Cardiac septum (tissue), 1 donor: ENCODE results near the gene ONECUT2. TPM values are rescaled to one million over a fixed set of nuclear protein-coding genes. Genes with fewer than 3 reads are reported as not detected.
A peak's percentile ranks its signal among the peaks of the same experiment; 100 is the strongest.
"Not testable (repeated sequence)": the region's sequence is repeated elsewhere in the genome, so short reads cannot be mapped to it uniquely, and the experiment has no call there.

Experiments used
- DNase-seq: peaks from one replicate; pipeline ENCODE4 v3.0.0-alpha.2; 2020; ENCODE audit warnings: low spot score
- intact Hi-C: fragments of 100-400 bp; cut with DNase I; formaldehyde crosslinking; loops from one replicate; pipeline ENCODE4 v1.14.0; 2022
- long read RNA-seq: library from polyadenylated mRNA; unstranded; transcript quantifications from one replicate; pipeline ENCODE4 v2.0.0, GENCODE V29; 2021
- total RNA-seq: library from RNA; stranded (reverse); fragmentation: NEBNext Ultra II Directional; extraction: Animal tissue kit (Norgen Biotek cat#: 25700); gene quantifications from one replicate; pipeline ENCODE4 v1.2.1, GENCODE V29; 2021
- donor health status: DM: no; HTN: no; CAD: no.

Gene ONECUT2
- total RNA-seq: 0.22 TPM
- long read RNA-seq: 0 reads

GRCh38 chr18:57434536-57435494 is at the start of gene ONECUT2:
Gene ONECUT2 (plus strand): TSS chr18:57435374. CDS start chr18:57435717, 343 bp downstream.
- intact Hi-C loops: no loop called here
- DNase-seq: peak; percentile 95

- no peak for DNase-seq
- intact Hi-C loops: no loop called here
These were observed 45.9 kb upstream of the ONECUT2 start for GRCh38 chr18:57389271-57389670.

- no peak for DNase-seq
- intact Hi-C loops: no loop called here
These were observed 45.1 kb upstream of the ONECUT2 start for GRCh38 chr18:57390044-57390443.

DNA sequence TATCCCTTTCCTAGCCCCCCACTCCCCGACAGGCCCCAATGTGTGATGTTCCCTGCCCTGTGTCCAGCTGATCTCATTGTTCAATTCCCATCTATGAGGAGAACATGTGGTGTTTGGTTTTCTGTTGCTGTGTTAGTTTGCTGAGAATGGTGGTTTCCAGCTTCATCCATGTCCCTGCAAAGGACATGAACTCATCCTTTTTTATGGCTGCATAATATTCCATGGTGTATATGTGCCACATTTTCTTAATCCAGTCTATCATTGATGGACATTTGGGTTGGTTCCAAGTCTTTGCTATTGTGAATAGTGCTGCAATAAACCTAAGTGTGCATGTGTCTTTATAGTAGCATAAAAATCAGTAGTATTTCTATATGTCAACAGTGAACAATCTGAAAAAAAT is 40.4 kb upstream of the ONECUT2 start:
- DNase-seq, intact Hi-C loops: not testable (repeated sequence)

- DNase-seq, intact Hi-C loops: not testable (repeated sequence)
These were observed 38.3 kb upstream of the ONECUT2 start for GRCh38 chr18:57396831-57397230.

GRCh38 chr18:57397440-57398132 is 37.6 kb upstream of the ONECUT2 start:
- intact Hi-C loops: no loop called here
- no peak for DNase-seq

DNA sequence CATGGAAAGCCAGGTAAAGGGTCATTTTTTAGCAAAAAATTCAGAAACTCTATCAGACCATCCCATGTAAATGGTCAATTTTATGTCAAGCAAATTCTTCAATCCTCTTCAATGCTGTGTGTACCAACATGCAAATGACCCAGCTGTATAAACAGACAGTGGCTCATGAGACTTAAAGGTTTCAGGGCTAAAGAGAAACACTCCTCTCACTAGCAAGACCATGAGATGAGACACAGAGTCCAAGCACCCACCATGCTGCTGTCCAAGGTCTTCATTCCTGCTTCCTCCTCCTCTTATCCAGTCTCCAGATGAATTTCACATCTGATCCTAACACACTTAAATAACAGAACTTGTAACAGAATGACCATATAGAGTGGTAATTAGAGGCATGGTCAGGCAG is 30.8 kb upstream of the ONECUT2 start:
- no peak for DNase-seq
- intact Hi-C loops: no loop called here

- intact Hi-C loops: no loop called here
- no peak for DNase-seq
These were observed 25.5 kb upstream of the ONECUT2 start for GRCh38 chr18:57409650-57410049.

GRCh38 chr18:57410749-57411148 is 24.4 kb upstream of the ONECUT2 start:
- no peak for DNase-seq
- intact Hi-C loops: no loop called here

DNA sequence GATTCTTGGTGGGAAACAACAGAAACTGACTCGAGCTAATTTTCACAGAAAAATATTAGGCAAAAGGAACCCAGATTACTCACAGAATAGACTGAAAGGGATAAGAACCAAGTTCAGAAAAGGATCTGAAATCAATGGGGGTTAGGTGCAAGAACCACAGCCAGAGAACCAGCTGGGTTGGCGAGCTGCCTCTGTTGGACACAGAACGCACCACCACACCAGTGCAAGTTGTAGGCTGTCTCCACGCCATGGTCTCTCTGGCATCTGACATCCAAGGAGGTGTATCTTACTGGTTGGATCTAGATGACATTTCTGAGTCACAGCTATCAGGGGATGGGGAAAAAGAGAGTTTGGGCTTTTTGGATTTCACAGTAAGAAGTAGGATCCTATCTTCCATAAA is 18.6 kb upstream of the ONECUT2 start:
- DNase-seq: no peak
- intact Hi-C loops: no loop called here

DNA sequence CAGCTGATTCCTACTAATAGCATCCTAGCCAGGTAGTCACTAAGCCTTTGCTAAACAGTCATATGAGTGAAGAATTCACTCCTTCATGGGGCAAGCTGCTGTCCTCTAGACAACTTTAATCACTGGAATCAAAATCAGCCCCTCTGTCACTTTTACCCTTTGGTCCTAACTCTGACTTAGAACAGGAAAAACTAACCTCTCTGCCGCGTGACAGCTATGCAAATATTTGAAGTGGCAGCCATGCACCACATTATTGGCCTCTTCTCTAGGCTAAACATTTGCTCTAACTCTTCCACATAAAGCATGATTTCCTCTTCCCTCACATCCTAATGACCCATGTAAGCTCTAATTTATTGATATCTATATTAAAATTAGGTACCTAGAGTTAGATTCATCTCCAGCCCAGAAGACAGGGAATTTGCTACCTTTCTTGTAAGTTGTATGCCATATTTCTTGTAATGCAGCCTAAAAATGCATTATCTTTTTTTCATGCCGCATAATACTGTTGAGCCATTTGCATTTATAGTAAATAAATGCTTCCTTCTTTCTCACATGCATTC is 12.8 kb upstream of the ONECUT2 start:
- intact Hi-C loops: no loop called here
- no peak for DNase-seq

DNA sequence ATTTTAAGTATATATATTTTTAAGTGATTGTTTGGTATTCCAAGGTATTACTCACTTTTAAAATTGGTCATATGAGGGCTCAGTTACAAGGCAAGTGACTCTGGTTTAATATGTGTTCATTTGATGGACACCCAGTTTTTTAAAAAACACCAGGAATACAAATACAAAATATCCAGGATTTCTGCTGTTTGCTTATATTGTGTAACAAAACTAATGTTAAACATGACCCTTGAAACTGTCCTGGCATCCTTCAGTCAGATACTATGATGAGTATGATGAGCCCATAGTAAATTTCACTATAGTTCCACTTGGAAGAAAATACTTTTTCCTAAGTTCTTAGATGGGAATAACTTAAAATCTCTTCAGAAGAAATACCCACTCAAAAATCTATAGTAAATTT is 11.4 kb upstream of the ONECUT2 start:
- intact Hi-C loops: no loop called here
- DNase-seq: no peak

DNA sequence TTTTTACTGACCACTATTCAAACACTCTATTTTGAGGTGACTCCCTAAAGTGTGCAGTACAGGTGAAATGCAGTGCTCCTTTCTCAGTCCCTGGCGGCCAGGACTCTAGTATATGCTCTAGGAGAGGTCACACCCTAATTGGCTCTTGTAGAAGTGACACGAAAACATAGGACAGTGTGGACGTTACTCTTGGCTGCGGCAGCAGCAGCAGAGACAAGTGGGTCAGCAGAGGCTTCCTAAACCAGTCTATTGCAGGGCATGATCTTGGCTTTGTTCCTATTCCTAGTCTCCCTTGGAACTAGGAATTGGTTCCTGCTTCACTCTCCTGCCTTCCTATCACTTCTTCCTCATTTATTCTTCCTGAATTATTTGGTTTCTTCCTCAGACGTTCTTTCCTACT is 10.1 kb upstream of the ONECUT2 start:
- DNase-seq: no peak
- intact Hi-C loops: no loop called here

DNA sequence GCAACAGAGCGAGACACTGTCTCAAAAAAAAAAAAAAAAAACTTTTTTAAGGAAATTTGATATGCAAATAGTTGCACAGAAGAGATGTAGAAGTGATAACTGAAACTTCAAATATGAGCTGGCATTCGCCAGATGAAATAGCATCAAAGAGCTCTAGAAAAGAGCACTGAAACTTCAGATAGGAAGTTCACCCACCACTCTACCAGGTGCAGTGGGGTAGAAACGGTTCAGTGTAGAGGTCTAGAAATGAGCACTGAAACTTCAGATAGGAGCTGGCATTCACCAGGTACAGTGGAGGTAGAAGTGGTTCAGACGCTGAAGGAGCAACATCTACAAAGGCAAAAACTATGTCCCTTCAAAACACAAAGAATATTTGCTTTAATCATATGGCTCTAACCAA is 9.0 kb upstream of the ONECUT2 start:
- intact Hi-C loops: no loop called here
- no peak for DNase-seq

DNA sequence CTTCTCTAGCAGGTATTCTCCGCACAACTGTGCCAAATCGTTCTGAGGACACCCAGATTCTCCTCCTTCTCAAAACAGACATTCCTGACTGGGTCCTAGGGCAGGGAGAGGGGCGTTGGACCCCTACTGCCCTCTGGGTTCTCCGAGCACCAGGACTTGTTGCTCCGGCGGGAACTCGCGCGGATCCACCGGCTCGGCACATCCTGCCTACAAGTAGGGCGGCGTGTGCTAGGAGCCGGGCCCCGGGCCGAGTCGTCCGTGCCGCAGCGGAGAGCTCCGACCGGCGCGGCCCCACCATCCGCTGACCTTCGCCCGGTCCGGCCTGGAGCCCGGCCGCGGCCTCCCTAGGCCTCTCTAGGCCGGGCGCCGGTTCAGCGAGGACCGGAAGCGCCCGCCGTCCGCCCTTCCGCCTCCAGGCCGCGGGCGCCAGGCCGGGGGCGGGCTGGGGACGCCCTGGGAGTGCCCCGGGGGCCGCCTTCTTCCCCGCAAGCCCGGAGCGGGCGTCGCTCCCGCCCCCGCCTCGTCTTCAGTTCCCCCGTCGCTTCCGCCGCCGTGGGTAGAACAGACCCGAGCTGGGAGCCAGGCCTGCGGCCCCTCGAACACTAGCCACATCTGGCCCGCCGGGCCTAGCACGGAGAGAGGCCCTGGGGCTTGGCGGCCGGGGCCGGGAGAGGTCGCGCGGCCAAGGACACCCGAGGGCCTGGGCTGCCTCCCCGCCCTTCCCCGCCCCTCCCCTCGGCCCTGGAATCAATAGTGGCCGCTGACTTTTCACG is 7.6 kb upstream of the ONECUT2 start:
- intact Hi-C loops: no loop called here
- peak; percentile 59 for DNase-seq

GRCh38 chr18:57428221-57429150 is 6.7 kb upstream of the ONECUT2 start:
- peak; percentile 57 for DNase-seq
- intact Hi-C loops: no loop called here

DNA sequence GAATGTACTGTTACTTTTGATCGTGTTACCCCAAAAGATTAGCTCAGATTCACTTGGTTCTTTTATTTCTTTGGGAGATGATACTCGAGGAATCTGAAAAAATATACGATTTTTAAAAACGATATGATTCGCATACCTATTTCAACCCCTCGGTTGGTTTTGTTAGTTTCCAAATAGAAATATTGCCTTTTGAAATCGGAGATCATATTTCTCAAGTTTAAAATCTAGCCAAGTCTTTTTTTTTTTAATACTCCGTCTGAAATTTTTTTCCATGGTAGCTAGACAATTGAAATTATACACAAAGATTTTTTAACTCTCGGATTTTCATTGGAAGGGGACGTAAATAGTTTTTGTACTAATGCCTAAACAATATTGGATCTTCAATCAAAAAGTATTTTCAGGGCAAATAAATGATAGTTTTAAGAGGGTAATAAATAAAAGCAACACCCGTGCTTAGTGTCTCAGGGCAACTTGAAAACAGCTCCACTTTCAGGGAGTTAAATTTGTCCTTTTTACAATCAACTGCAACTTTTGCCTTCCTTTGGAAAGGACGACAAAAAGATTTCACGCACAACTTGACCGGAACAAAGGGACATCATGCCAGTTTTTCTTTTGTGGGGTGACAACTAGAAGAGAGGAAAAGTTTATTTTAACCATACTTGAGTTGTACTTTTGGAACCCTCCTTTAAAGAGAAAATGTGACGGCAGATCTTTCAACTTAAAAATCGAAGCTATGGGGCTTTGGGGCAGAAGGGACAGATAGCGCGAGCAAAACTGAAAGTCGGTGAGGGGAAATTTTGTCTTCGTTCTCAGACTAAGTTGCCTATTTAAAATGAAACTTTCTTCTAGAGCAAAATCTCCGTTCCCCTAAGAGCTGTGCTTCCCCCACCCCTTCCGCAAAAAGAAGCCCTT is 5.8 kb upstream of the ONECUT2 start:
- intact Hi-C loops: no loop called here
- no peak for DNase-seq
